HepG2 (cell line): ENCODE results near the gene C13orf46. TPM values are rescaled to one million over a fixed set of nuclear protein-coding genes. Genes with fewer than 3 reads are reported as not detected.

Experiments
- ATAC-seq: fragments of 200-7000 bp; cut with Tn5 transposase; 3 replicates; pipeline ENCODE4 v1.9.1; 2020; ENCODE audit warnings: mild to moderate bottlenecking, moderate library complexity
- BruUV-seq: library from RNA; stranded (reverse); fragments of 400-500 nt; replicated peaks from 2 replicates; lab custom pipeline; 2021; lab: Mats Ljungman, UMichigan
- CTCF ChIA-PET: fragments of 300-600 bp; formaldehyde crosslinking; extraction: SDS; loops from one replicate; lab custom pipeline; 2021; ENCODE audit warnings: low total read pairs, inconsistent platforms, low intra/inter-chr PET ratio; lab: Yijun Ruan, JAX
- POLR2A ChIA-PET: fragments of 350-600 bp; sonication (Branson Sonifier 250); formaldehyde crosslinking; loops from one replicate; lab custom pipeline; 2020; ENCODE audit warnings: antibody characterized with exemption, inconsistent platforms; lab: Yijun Ruan, JAX
- DNase-seq: peaks from one replicate; pipeline ENCODE4 v3.0.0-alpha.2; 2015; ENCODE audit warnings: low spot score
- FAIRE-seq: peaks from 3 replicates; lab custom pipeline; 2011; peaks lifted over from hg19 to GRCh38; lab: Jason Lieb, UNC
- H2AFZ ChIP-seq: one replicate; pipeline ENCODE4 v1.6.1; 2011; ENCODE audit warnings: low read length, inconsistent platforms
- H3K27ac ChIP-seq: fragments of 300-600 bp; 3 replicates; pipeline ENCODE4 v1.8.0; 2011; ENCODE audit warnings: mixed run types, mild to moderate bottlenecking, mixed read lengths, low read length, inconsistent platforms; ENCODE audit not compliant: insufficient read depth; ENCODE audit errors: extremely low read length
- H3K27me3 ChIP-seq, 2 experiments: fragments of 200-600 bp in 1 of 2; 2 replicates in 1 of 2; 3 replicates in 1 of 2; pipeline versions ENCODE4 v1.6.0 to v1.8.0; 2011; ENCODE audit warnings: low read length in 2 of 2, mild to moderate bottlenecking in 2 of 2, moderate library complexity in 2 of 2, inconsistent platforms in 1 of 2; ENCODE audit not compliant: insufficient read depth in 2 of 2, control insufficient read depth in 1 of 2
- H3K36me3 ChIP-seq, 2 experiments: fragments of 200-600 bp in 1 of 2; replicated peaks in 1 of 2; 2 replicates in 1 of 2; 3 replicates in 1 of 2; pipeline versions ENCODE4 v1.5.1 to v1.8.0; 2011; ENCODE audit warnings: low read length in 2 of 2, inconsistent platforms in 1 of 2; ENCODE audit not compliant: insufficient read depth in 2 of 2, control insufficient read depth in 1 of 2
- H3K4me1 ChIP-seq: 2 replicates; pipeline ENCODE4 v1.5.1; 2012; ENCODE audit warnings: low read length, inconsistent platforms; ENCODE audit not compliant: insufficient read depth
- H3K4me2 ChIP-seq: 2 replicates; pipeline ENCODE4 v1.6.0; 2011; ENCODE audit warnings: low read depth, low read length, inconsistent platforms
- H3K4me3 ChIP-seq, 3 experiments: fragments of 200-600 bp in 1 of 3; sonication (generic), shearing (Covaris generic) in 1 of 3; replicated peaks in 1 of 3; 2 replicates each; pipeline ENCODE4 v1.5.1; 2011 to 2016; ENCODE audit warnings: low read length in 3 of 3, inconsistent platforms in 2 of 3, low read depth in 2 of 3, mild to moderate bottlenecking in 2 of 3, control low read depth in 1 of 3, mixed read lengths in 1 of 3; ENCODE audit not compliant: insufficient read depth in 1 of 3
- H3K79me2 ChIP-seq: one replicate; pipeline ENCODE4 v1.6.1; 2011; ENCODE audit warnings: low read length, inconsistent platforms; ENCODE audit not compliant: insufficient read depth
- H3K9ac ChIP-seq: 2 replicates; pipeline ENCODE4 v1.6.0; 2011; ENCODE audit warnings: mild to moderate bottlenecking, low read depth, low read length, inconsistent platforms; ENCODE audit not compliant: insufficient read depth
- H3K9me3 ChIP-seq: 2 replicates; pipeline ENCODE4 v1.5.1; 2012; ENCODE audit warnings: mild to moderate bottlenecking, low read length
- H4K20me1 ChIP-seq: 2 replicates; pipeline ENCODE4 v1.6.0; 2011; ENCODE audit warnings: inconsistent platforms, mild to moderate bottlenecking, low read length, moderate library complexity; ENCODE audit not compliant: insufficient read depth
- FOXK1 ChIP-seq: sonication (generic); formaldehyde crosslinking; IDR thresholded peaks from 2 replicates; pipeline ENCODE4 v1.4.0; 2020; ENCODE audit warnings: low read depth, missing genetic modification reagents, borderline replicate concordance
- HNRNPLL ChIP-seq: fragments of 200-400 bp; formaldehyde crosslinking; IDR thresholded peaks from 2 replicates; pipeline ENCODE4 v1.6.1; 2017; ENCODE audit warnings: mild to moderate bottlenecking, low read depth, low read length; ENCODE audit not compliant: poor library complexity, severe bottlenecking
- LCORL ChIP-seq, 2 experiments: fragments of 450-650 bp in 1 of 2; sonication (generic) in 1 of 2; formaldehyde crosslinking in 1 of 2; IDR thresholded peaks; 2 replicates each; pipeline versions ENCODE4 v1.5.0 to v1.6.1; 2017 to 2020; ENCODE audit warnings: antibody characterized with exemption in 1 of 2, missing genetic modification reagents in 1 of 2
- SCMH1 ChIP-seq: sonication (generic); formaldehyde crosslinking; IDR thresholded peaks from 2 replicates; pipeline ENCODE4 v1.9.0; 2021; ENCODE audit warnings: missing genetic modification reagents, mild to moderate bottlenecking, borderline replicate concordance
- ZBTB7B ChIP-seq: sonication (generic); formaldehyde crosslinking; IDR thresholded peaks from 2 replicates; pipeline ENCODE4 v1.4.0; 2020; ENCODE audit warnings: missing genetic modification reagents
- ZNF879 ChIP-seq: sonication (generic); formaldehyde crosslinking; IDR thresholded peaks from 2 replicates; pipeline ENCODE4 v1.8.1; 2023; ENCODE audit warnings: missing genetic modification reagents
- WGBS: methylation state at CpG from one replicate; pipeline ENCODE4 v1.1.6; 2017; ENCODE audit warnings: low lambda C conversion rate; 5-methylcytosine and 5-hydroxymethylcytosine counted together
- in situ Hi-C: cut with HindIII; loops from 2 replicates; pipeline ENCODE4 v1.10.0; 2017; ENCODE audit warnings: low pct_unique_long_range_greater_than_20kb; ENCODE audit not compliant: extremely low pct_ligation_motif_present
- intact Hi-C: fragments of 100-400 bp; cut with micrococcal nuclease; formaldehyde crosslinking; loops from one replicate; pipeline ENCODE4 v1.10.0; 2022; ENCODE audit not compliant: unreplicated experiment
- polyA plus RNA-seq, 8 experiments: library from polyadenylated mRNA; depleted of rRNA in 3 of 8; stranded (reverse) in 7 of 8; unstranded in 1 of 8; fragments of >200 nt; fragmentation: Illumina TruSeq in 4 of 8; extraction: Trizol in 4 of 8; gene quantifications; 2 replicates each; pipeline versions ENCODE4 v1.2.1 to v1.2.3, GENCODE V29; 2011 to 2016; ENCODE audit warnings: low read depth in 4 of 8, missing spikeins in 1 of 8, mixed read lengths in 1 of 8; ENCODE audit not compliant: insufficient read depth in 1 of 8
- total RNA-seq, 5 experiments: library from RNA; depleted of rRNA; stranded (reverse); fragments of >200 nt; fragmentation: Illumina TruSeq; extraction: Trizol; gene quantifications; 2 replicates each; pipeline ENCODE4 v1.2.3, GENCODE V29; 2016; ENCODE audit warnings: low read depth in 1 of 5
- TF ChIP-seq, protein P1 (sequence below): sonication (generic); formaldehyde crosslinking; IDR thresholded peaks from 2 replicates; pipeline ENCODE4 v1.8.0; 2022; ENCODE audit warnings: missing genetic modification reagents, low read depth, mild to moderate bottlenecking, borderline replicate concordance

Gene C13orf46
- total and polyA plus RNA-seq, 2 of the 13 experiments (the other 11 are each of a cell fraction or from before 2014, with no cell fraction given) = 0.01 TPM; not detected in 1

DNA sequence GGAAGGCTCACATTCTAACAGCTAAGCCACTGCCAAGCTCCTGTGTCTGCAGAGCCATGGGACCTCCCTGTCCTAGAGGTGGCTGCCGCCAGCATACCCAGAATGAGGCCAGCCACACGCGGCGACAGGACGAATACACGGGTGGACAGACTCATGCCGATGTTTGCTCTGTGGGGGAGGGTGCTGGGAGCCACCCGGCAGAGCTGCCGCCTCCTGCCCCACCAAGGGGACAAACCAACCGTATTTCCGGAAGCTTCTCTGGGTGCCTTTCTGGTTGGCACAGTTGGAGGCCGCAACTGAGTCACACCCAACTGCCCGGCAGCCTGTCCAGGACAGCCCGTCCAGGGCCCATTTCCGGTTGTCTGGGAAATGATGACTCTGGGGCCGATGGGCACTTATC lies 20.3 kb downstream of the C13orf46 start:
- Histone ChIP-seq H3K4me3 (no peak overlapping the region), H4K20me1 (no peaks in the 10 kb centered on the region), H3K27ac (no peak overlapping the region), H3K79me2 (no peaks in the 10 kb centered on the region), H2AFZ (no peak overlapping the region), H3K9me3 (peaks cover 6% of the 10 kb centered on the region; the same call in 1 of the 2 replicates), H3K4me1 (peaks cover 5% of the 10 kb centered on the region; the same call in 1 of the 2 replicates), H3K36me3 (no peaks in the 10 kb centered on the region), H3K9ac (no peak overlapping the region), H3K4me2 (no peak overlapping the region), H3K27me3 (peaks cover 3 to 13% of the 10 kb centered on the region in 2 experiments; a peak in 3 of 5 replicates)
- WGBS = 80% methylated on average over 2 of the region's 16 CpGs
- no TSS peak for BruUV-seq
- TF ChIP-seq, protein P1, sequence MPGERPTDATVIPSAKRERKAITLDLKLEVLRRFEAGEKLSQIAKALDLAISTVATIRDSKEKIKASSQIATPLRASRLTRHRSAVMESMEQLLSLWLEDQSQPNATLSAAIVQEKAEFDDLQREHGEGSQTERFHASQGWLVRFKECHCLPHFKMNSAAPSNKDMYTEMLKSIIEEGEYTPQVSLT (CRISPR knock-in tag) = no peak
- TF ChIP-seq ZNF879 (CRISPR knock-in tag) (no peak), FOXK1 (CRISPR knock-in tag) (no peak)
- in situ Hi-C loops (no loop called here), intact Hi-C loops (no loop called here)
- CTCF ChIA-PET = no interaction called here
- ATAC-seq (no peak), DNase-seq (no peak), FAIRE-seq (no peak)
- POLR2A ChIA-PET = no interaction called here

DNA sequence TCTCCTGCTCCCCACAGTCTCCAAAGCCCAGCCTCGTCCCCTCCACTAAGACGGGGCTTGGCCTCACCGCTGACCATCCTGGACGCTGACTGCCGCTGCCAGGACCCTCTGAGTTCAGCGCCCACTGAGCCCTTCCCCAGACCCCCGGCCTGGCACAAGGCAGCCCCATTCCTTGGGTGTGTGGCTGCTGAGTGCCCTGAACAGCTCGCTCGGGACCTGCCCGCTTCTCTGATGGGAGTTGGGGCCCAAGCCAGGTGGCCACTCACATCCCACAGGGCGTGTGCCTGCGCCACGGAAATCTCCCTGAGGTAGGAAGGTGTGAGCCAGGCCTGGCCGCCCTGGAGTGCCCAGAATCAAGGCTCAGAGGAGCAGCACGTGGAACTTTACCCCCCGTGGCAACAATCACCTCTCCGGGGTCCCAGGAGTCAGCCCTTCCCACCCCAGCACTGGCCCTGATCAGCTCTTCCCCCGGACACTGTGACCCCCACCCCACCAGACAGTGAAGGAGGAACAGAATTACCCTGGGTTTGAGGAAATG lies 20.8 kb downstream of the C13orf46 start:
- Histone ChIP-seq H3K4me3 (no peak overlapping the region), H2AFZ (no peak overlapping the region), H3K4me1 (peaks cover 5% of the 10 kb centered on the region; the same call in 1 of the 2 replicates), H4K20me1 (no peaks in the 10 kb centered on the region), H3K27me3 (peaks cover 3 to 13% of the 10 kb centered on the region in 2 experiments; a peak in 3 of 5 replicates), H3K27ac (no peak overlapping the region), H3K9me3 (0 out of 2 replicates have a peak, but pooled peaks cover under 1% of the 10 kb centered on the region), H3K9ac (no peak overlapping the region), H3K4me2 (no peak overlapping the region), H3K79me2 (no peaks in the 10 kb centered on the region), H3K36me3 (no peaks in the 10 kb centered on the region)
- POLR2A ChIA-PET = no interaction called here
- ATAC-seq = no peak
- intact Hi-C loops (no loop called here), in situ Hi-C loops (no loop called here)
- CTCF ChIA-PET = no interaction called here
- 22% methylated on average over 7 of the region's 18 CpGs for WGBS
- no peak for FAIRE-seq
- DNase-seq = no peak
- BruUV-seq = no TSS peak
- TF ChIP-seq ZBTB7B (no peak), LCORL (IDR thresholded peaks at IDR 0.05) (no peak), LCORL (CRISPR knock-in tag; IDR thresholded peaks at IDR 0.05) (no peak), SCMH1 (CRISPR knock-in tag) (no peak), HNRNPLL (no peak)
